ENCODE measurements around the gene SSMEM1.

DNA sequence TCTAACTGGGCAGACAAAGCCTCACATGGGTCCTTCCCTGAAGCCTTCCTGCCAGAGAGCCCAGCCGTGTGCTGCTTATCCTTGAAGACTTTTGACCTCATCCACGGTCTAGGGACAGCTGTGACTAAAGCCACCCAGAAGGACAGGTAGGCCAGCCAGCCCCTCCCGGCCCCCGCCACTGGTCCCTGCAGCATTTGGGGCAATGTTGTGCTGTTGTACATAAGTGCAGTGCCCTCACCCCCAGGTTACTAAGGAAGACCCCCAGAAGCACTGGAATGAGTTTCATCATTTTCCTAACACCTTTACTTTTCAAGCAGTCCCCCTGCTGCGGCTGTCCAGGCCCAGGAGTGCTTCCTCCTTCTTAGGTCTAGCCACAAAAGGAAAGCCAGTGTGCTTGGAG is 45.5 kb upstream of the SSMEM1 start:
- TF ChIP-seq CTCF (IDR thresholded peaks at IDR 0.05) (no peak), EZH2 (IDR thresholded peaks at IDR 0.05) (no peak), EZH2phosphoT487 (IDR thresholded peaks at IDR 0.05) (no peak)

All from neural progenitor cell (in vitro differentiated cells).